GM18909 (cell line): ENCODE results near the gene IL3.

Source experiments
- ATAC-seq: cut with Tn5 transposase; IDR thresholded peaks from one replicate; pipeline ENCODE4 v1.9.1; 2021; ENCODE audit warnings: mild to moderate bottlenecking; ENCODE audit not compliant: unreplicated experiment, poor library complexity

Gene IL3

GRCh38 chr5:132069994-132070393 is 9.5 kb downstream of the IL3 start:
- no peak for ATAC-seq

- no peak for ATAC-seq
Observed at GRCh38 chr5:132070460-132071337, 10.2 kb downstream of the IL3 start.

GRCh38 chr5:132071338-132071707 is 10.9 kb downstream of the IL3 start:
- ATAC-seq = no peak

GRCh38 chr5:132072070-132072469 is 11.6 kb downstream of the IL3 start:
- no peak for ATAC-seq

GRCh38 chr5:132072528-132072927 is 12.1 kb downstream of the IL3 start:
- no peak for ATAC-seq

GRCh38 chr5:132073231-132074013 is 13.0 kb downstream of the IL3 start, which contains the start of gene CSF2:
TSS of gene CSF2 (plus strand) at chr5:132073789. CDS start at chr5:132073824, 35 bp downstream.
- no peak for ATAC-seq

GRCh38 chr5:132074091-132074771 is 13.8 kb downstream of the IL3 start:
- no peak for ATAC-seq

- ATAC-seq = peak; percentile 44
Observed at GRCh38 chr5:132074772-132075718, 14.6 kb downstream of the IL3 start.

GRCh38 chr5:132075719-132076077 is 15.2 kb downstream of the IL3 start:
- ATAC-seq = no peak

- ATAC-seq = no peak
Observed at GRCh38 chr5:132076202-132076830, 15.9 kb downstream of the IL3 start.

GRCh38 chr5:132076983-132077382 is 16.5 kb downstream of the IL3 start:
- ATAC-seq = no peak

GRCh38 chr5:132079081-132079480 is 18.6 kb downstream of the IL3 start:
- ATAC-seq = no peak

GRCh38 chr5:132079619-132080018 is 19.2 kb downstream of the IL3 start:
- no peak for ATAC-seq

GRCh38 chr5:132080595-132080994 is 20.1 kb downstream of the IL3 start:
- no peak for ATAC-seq

GRCh38 chr5:132081458-132081857 is 21.0 kb downstream of the IL3 start:
- ATAC-seq = no peak

GRCh38 chr5:132082329-132083023 is 22.0 kb downstream of the IL3 start:
- ATAC-seq = no peak

GRCh38 chr5:132083071-132083678 is 22.7 kb downstream of the IL3 start:
- ATAC-seq = no peak

GRCh38 chr5:132085686-132086085 is 25.2 kb downstream of the IL3 start:
- no peak for ATAC-seq
